H1 (cell line): ENCODE results near the gene RGS11. TPM values are rescaled to one million over a fixed set of nuclear protein-coding genes. Genes with fewer than 3 reads are reported as not detected.

Source experiments
- CTCF ChIA-PET: fragments of 300-600 bp; sonication (Branson Sonifier 250); formaldehyde crosslinking; loops from one replicate; lab custom pipeline; 2021; ENCODE audit not compliant: partially characterized antibody; lab: Charles Lee
- POLR2A ChIA-PET: fragments of 300-600 bp; sonication (Branson Sonifier 250); formaldehyde crosslinking; loops from one replicate; lab custom pipeline; 2021; ENCODE audit warnings: inconsistent platforms; ENCODE audit not compliant: partially characterized antibody; lab: Charles Lee
- DNase-seq, 2 experiments: peaks; one replicate each; pipeline versions ENCODE4 v3.0.0 to v3.0.0-alpha.2; 2010 to 2022; ENCODE audit warnings: low spot score in 2 of 2, low read depth in 1 of 2, mixed read lengths in 1 of 2
- FAIRE-seq: peaks from 2 replicates; lab custom pipeline; 2011; peaks lifted over from hg19 to GRCh38; lab: Jason Lieb, UNC
- H2AFZ ChIP-seq: 2 replicates; pipeline ENCODE4 v1.8.1; 2012; ENCODE audit warnings: low read length, inconsistent platforms
- H2AK5ac ChIP-seq: 2 replicates; pipeline ENCODE4 v1.6.1; 2013; ENCODE audit warnings: low read depth, low read length
- H2BK120ac ChIP-seq: replicated peaks from 2 replicates; pipeline ENCODE3; 2013; ENCODE audit warnings: low read depth, low read length, inconsistent platforms
- H2BK12ac ChIP-seq: 2 replicates; pipeline ENCODE4 v1.6.1; 2013; ENCODE audit warnings: low read depth, low read length
- H2BK15ac ChIP-seq: 2 replicates; pipeline ENCODE4 v1.6.1; 2013; ENCODE audit warnings: low read length
- H2BK20ac ChIP-seq: 2 replicates; pipeline ENCODE4 v1.6.1; 2013; ENCODE audit warnings: low read length
- H2BK5ac ChIP-seq: 2 replicates; pipeline ENCODE4 v1.6.1; 2013; ENCODE audit warnings: low read depth, low read length
- H3K14ac ChIP-seq: 2 replicates; pipeline ENCODE4 v1.6.1; 2013; ENCODE audit warnings: inconsistent platforms; ENCODE audit not compliant: insufficient read length
- H3K18ac ChIP-seq: 2 replicates; pipeline ENCODE4 v1.6.1; 2013; ENCODE audit warnings: low read length; ENCODE audit errors: extremely low read depth
- H3K23ac ChIP-seq: 2 replicates; pipeline ENCODE4 v1.6.1; 2013; ENCODE audit warnings: inconsistent platforms; ENCODE audit not compliant: insufficient read length
- H3K23me2 ChIP-seq: 2 replicates; pipeline ENCODE4 v1.6.1; 2013; ENCODE audit warnings: low read depth, low read length
- H3K27ac ChIP-seq: 2 replicates; pipeline ENCODE4 v1.6.1; 2011; ENCODE audit warnings: low read depth, low read length, inconsistent platforms
- H3K27me3 ChIP-seq, 4 experiments: replicated peaks in 1 of 4; 1 replicate in 1 of 4; 2 replicates in 3 of 4; pipeline versions ENCODE4 v1.6.1 to v1.8.1; 2011 to 2013; ENCODE audit warnings: low read length in 3 of 4, mild to moderate bottlenecking in 3 of 4, inconsistent platforms in 2 of 4, mixed read lengths in 2 of 4, moderate library complexity in 1 of 4; ENCODE audit not compliant: control insufficient read depth in 3 of 4, insufficient read depth in 3 of 4; ENCODE audit errors: extremely low read depth in 1 of 4
- H3K36me3 ChIP-seq, 4 experiments: 2 replicates each; pipeline versions ENCODE4 v1.6.1 to v1.8.1; 2011 to 2013; ENCODE audit warnings: mild to moderate bottlenecking in 4 of 4, low read length in 3 of 4, moderate library complexity in 2 of 4, control low read depth in 1 of 4, inconsistent platforms in 1 of 4; ENCODE audit not compliant: insufficient read depth in 4 of 4, control insufficient read depth in 2 of 4
- H3K4ac ChIP-seq: replicated peaks from 2 replicates; pipeline ENCODE3; 2013; ENCODE audit warnings: low read length, low read depth, mixed read lengths, inconsistent platforms; ENCODE audit not compliant: insufficient read length
- H3K4me1 ChIP-seq, 4 experiments: replicated peaks in 1 of 4; 1 replicate in 1 of 4; 2 replicates in 3 of 4; pipeline versions ENCODE4 v1.6.1 to v1.8.1; 2011 to 2013; ENCODE audit warnings: low read length in 3 of 4, inconsistent platforms in 2 of 4, mixed read lengths in 1 of 4; ENCODE audit not compliant: insufficient read depth in 4 of 4, control insufficient read depth in 3 of 4
- H3K4me2 ChIP-seq, 2 experiments: 2 replicates each; pipeline versions ENCODE4 v1.6.1 to v1.8.1; 2011 to 2013; ENCODE audit warnings: low read depth in 2 of 2, low read length in 2 of 2, control low read depth in 1 of 2, inconsistent platforms in 1 of 2, mild to moderate bottlenecking in 1 of 2; ENCODE audit not compliant: insufficient read depth in 1 of 2
- H3K4me3 ChIP-seq, 4 experiments: fragments of 200-600, 300-600 bp in 1 of 4; sonication (generic), shearing (Covaris generic), sonication (Bioruptor Twin) in 1 of 4; 2 replicates each; pipeline versions ENCODE4 v1.5.1 to v1.8.1; 2011 to 2016; ENCODE audit warnings: low read length in 4 of 4, low read depth in 3 of 4, control low read depth in 2 of 4, inconsistent platforms in 2 of 4, mild to moderate bottlenecking in 2 of 4, mixed read lengths in 1 of 4, moderate library complexity in 1 of 4; ENCODE audit not compliant: insufficient read depth in 2 of 4; ENCODE audit errors: extremely low read depth in 1 of 4
- H3K56ac ChIP-seq: replicated peaks from 2 replicates; pipeline ENCODE3; 2013; ENCODE audit warnings: low read depth, mild to moderate bottlenecking, mixed read lengths, low read length, inconsistent platforms; ENCODE audit not compliant: insufficient read length
- H3K79me1 ChIP-seq: 2 replicates; pipeline ENCODE4 v1.6.1; 2013; ENCODE audit warnings: low read depth, low read length, control low read depth
- H3K79me2 ChIP-seq, 2 experiments: 2 replicates each; pipeline versions ENCODE4 v1.6.1 to v1.8.1; 2012 to 2013; ENCODE audit warnings: low read length in 2 of 2, mild to moderate bottlenecking in 2 of 2, inconsistent platforms in 1 of 2; ENCODE audit not compliant: insufficient read depth in 2 of 2, control insufficient read depth in 1 of 2
- H3K9ac ChIP-seq, 4 experiments: replicated peaks in 1 of 4; 1 replicate in 1 of 4; 2 replicates in 3 of 4; pipeline versions ENCODE4 v1.6.1 to v1.8.1; 2011 to 2013; ENCODE audit warnings: low read depth in 3 of 4, low read length in 3 of 4, control low read depth in 2 of 4, mild to moderate bottlenecking in 2 of 4, moderate library complexity in 2 of 4, inconsistent platforms in 1 of 4; ENCODE audit errors: extremely low read depth in 1 of 4
- H3K9me3 ChIP-seq, 2 experiments: 2 replicates each; pipeline versions ENCODE4 v1.6.1 to v1.8.1; 2012 to 2013; ENCODE audit warnings: mild to moderate bottlenecking in 2 of 2, moderate library complexity in 2 of 2, control low read depth in 1 of 2, inconsistent platforms in 1 of 2, low read depth in 1 of 2, low read length in 1 of 2, mixed read lengths in 1 of 2; ENCODE audit not compliant: insufficient read depth in 2 of 2
- H4K20me1 ChIP-seq, 2 experiments: replicated peaks in 1 of 2; 2 replicates each; pipeline versions ENCODE3 to v1.8.1; 2011 to 2013; ENCODE audit warnings: inconsistent platforms in 2 of 2, low read length in 2 of 2, mild to moderate bottlenecking in 1 of 2; ENCODE audit not compliant: insufficient read depth in 2 of 2, control insufficient read depth in 1 of 2
- H4K5ac ChIP-seq: 2 replicates; pipeline ENCODE4 v1.6.1; 2013; ENCODE audit warnings: low read length, low read depth, mixed read lengths, inconsistent platforms; ENCODE audit not compliant: insufficient read length
- H4K8ac ChIP-seq: 2 replicates; pipeline ENCODE4 v1.8.0; 2013; ENCODE audit warnings: mild to moderate bottlenecking, moderate library complexity, low read length, inconsistent platforms; ENCODE audit not compliant: insufficient read depth; ENCODE audit errors: extremely low read depth
- H4K91ac ChIP-seq: replicated peaks from 2 replicates; pipeline ENCODE3; 2013; ENCODE audit warnings: low read length, mixed read lengths, inconsistent platforms; ENCODE audit not compliant: insufficient read length
- CEBPB ChIP-seq: IDR thresholded peaks from 2 replicates; pipeline ENCODE4 v1.6.1; 2012; ENCODE audit warnings: low read depth, low read length
- CHD1 ChIP-seq: IDR thresholded peaks from 2 replicates; pipeline ENCODE4 v1.6.1; 2012; ENCODE audit warnings: low read depth, low read length, improper control_type of control experiment
- EP300 ChIP-seq, 2 experiments: IDR thresholded peaks; 1 replicate in 1 of 2; 2 replicates in 1 of 2; pipeline ENCODE4 v1.6.1; 2011 to 2012; ENCODE audit warnings: low read depth in 2 of 2, low read length in 2 of 2, mild to moderate bottlenecking in 2 of 2, borderline replicate concordance in 1 of 2, inconsistent platforms in 1 of 2, moderate library complexity in 1 of 2
- GABPA ChIP-seq: IDR thresholded peaks from 2 replicates; pipeline ENCODE4 v1.6.1; 2011; ENCODE audit warnings: mild to moderate bottlenecking, low read length, moderate library complexity, borderline replicate concordance; ENCODE audit not compliant: insufficient read depth
- POLR2AphosphoS5 ChIP-seq: IDR thresholded peaks from 2 replicates; pipeline ENCODE4 v1.6.1; 2011; ENCODE audit warnings: low read depth, low read length
- RFX5 ChIP-seq: IDR thresholded peaks from 2 replicates; pipeline ENCODE4 v1.6.1; 2011; ENCODE audit warnings: low read depth, low read length, improper control_type of control experiment, borderline replicate concordance
- RNF2 ChIP-seq: fragments of 200-900, 300-1000 bp; sonication (generic); IDR thresholded peaks from 2 replicates; pipeline ENCODE4 v1.7.1; 2016; ENCODE audit warnings: borderline replicate concordance, low read depth, mild to moderate bottlenecking, antibody characterized with exemption, low read length; ENCODE audit not compliant: poor library complexity, severe bottlenecking; ENCODE audit errors: missing control alignments
- TAF7 ChIP-seq: optimal IDR thresholded peaks from 2 replicates; pipeline ENCODE3; 2011; ENCODE audit warnings: low read depth, mild to moderate bottlenecking, inconsistent platforms, low read length, moderate library complexity, borderline replicate concordance
- WGBS, 2 experiments: shearing (Covaris generic) in 1 of 2; methylation state at CpG; one replicate each; pipeline versions ENCODE4 v1.1.6 to v1.1.7; 2013 to 2015; ENCODE audit warnings: low lambda C conversion rate in 2 of 2, mixed read lengths in 2 of 2, inconsistent platforms in 1 of 2, low coverage in 1 of 2, missing lambda C conversion rate in 1 of 2; ENCODE audit not compliant: insufficient replicate concordance in 2 of 2, insufficient coverage in 1 of 2, insufficient read length in 1 of 2; ENCODE audit errors: extremely low coverage in 1 of 2, missing lambda C conversion rate in 1 of 2; 5-methylcytosine and 5-hydroxymethylcytosine counted together
- polyA plus RNA-seq, 7 experiments: library from polyadenylated mRNA; depleted of rRNA in 3 of 7; stranded (reverse) in 5 of 7; unstranded in 2 of 7; fragments of >200 nt in 5 of 7; fragments of 200-250 nt in 2 of 7; gene quantifications; 1 replicate in 5 of 7; 2 replicates in 1 of 7; 4 replicates in 1 of 7; pipeline versions ENCODE4 v1.2.1 to v1.2.3, GENCODE V29; 2011 to 2013; ENCODE audit warnings: missing spikeins in 2 of 7, mixed read lengths in 2 of 7
- total RNA-seq: library from RNA; stranded (reverse); fragmentation: NEBNext Ultra II Directional; extraction: Animal tissue kit (Norgen Biotek cat#: 25700); gene quantifications from 2 replicates; pipeline ENCODE4 v1.2.1, GENCODE V29; 2021
- TF ChIP-seq, protein P1 (sequence below): IDR thresholded peaks from 2 replicates; pipeline ENCODE4 v1.6.1; 2012; ENCODE audit warnings: low read length, inconsistent platforms

The RGS11 gene
- total and polyA plus RNA-seq, 2 of the 8 experiments (the other 6 are each of a cell fraction or from before 2014, with no cell fraction given) = 0.84 to 1.2 TPM

GRCh38 chr16:286491-287297 lies 10.9 kb upstream of the RGS11 start:
- WGBS, 2 experiments = 84% methylated on average over 17 of the region's 22 CpGs; no CpG with 5 or more reads in 1 of the 2 experiments
- TF ChIP-seq EP300 (IDR thresholded peaks at IDR 0.05; ENCODE audit: borderline replicate concordance in 1 of 2, low read depth in 2 of 2, low read length in 2 of 2) (no peak), TAF7 (no peak), RFX5 (no peak), CEBPB (no peak), POLR2AphosphoS5 (no peak), CHD1 (no peak), GABPA (no peak), RNF2 (no peak)
- TF ChIP-seq, protein P1, sequence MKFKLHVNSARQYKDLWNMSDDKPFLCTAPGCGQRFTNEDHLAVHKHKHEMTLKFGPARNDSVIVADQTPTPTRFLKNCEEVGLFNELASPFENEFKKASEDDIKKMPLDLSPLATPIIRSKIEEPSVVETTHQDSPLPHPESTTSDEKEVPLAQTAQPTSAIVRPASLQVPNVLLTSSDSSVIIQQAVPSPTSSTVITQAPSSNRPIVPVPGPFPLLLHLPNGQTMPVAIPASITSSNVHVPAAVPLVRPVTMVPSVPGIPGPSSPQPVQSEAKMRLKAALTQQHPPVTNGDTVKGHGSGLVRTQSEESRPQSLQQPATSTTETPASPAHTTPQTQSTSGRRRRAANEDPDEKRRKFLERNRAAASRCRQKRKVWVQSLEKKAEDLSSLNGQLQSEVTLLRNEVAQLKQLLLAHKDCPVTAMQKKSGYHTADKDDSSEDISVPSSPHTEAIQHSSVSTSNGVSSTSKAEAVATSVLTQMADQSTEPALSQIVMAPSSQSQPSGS = no peak

More at GRCh38 chr16:286491-287297, 10.9 kb upstream of the RGS11 start:
- H4K20me1 ChIP-seq = peaks cover 0 to 6% of the 10 kb centered on the region in 2 experiments
- H2BK12ac ChIP-seq = no peak overlapping the region
- H3K79me1 ChIP-seq = no peaks in the 10 kb centered on the region; the same call in 1 of the 2 replicates
- H3K18ac ChIP-seq = no peak overlapping the region
- peaks cover 0 to 3% (median 0%) of the 10 kb centered on the region in 4 experiments; a peak in 3 of 7 replicates for H3K27me3 ChIP-seq
- H3K4me2 ChIP-seq = no peak overlapping the region
- no peak overlapping the region for H3K56ac ChIP-seq
- H3K14ac ChIP-seq = no peak overlapping the region
- H4K5ac ChIP-seq = no peak overlapping the region
- H2BK5ac ChIP-seq = no peak overlapping the region; the same call in 1 of the 2 replicates
- no peak overlapping the region for H2BK120ac ChIP-seq
- no peak overlapping the region for H2AK5ac ChIP-seq
- H2AFZ ChIP-seq = no peak overlapping the region
- H4K8ac ChIP-seq = no peak overlapping the region
- H3K9me3 ChIP-seq = peaks cover 0 to 5% of the 10 kb centered on the region in 2 experiments; a peak in 1 of 4 replicates
- ChIA-PET CTCF (interaction anchor here (1.5 kb wide), 1 partner anchor 10 kb away, joined by 3 read pairs; no protein-coding TSS in a partner anchor), POLR2A (interaction anchor here (1.4 to 1.8 kb wide), 2 partner anchors 18 to 52 kb away, joined by 4 read pairs; no protein-coding TSS in a partner anchor)
- no peaks in the 10 kb centered on the region for H3K4me1 ChIP-seq
- no peaks in the 10 kb centered on the region for H3K79me2 ChIP-seq
- H2BK20ac ChIP-seq = no peak overlapping the region
- no peaks in the 10 kb centered on the region for H3K23me2 ChIP-seq
- FAIRE-seq (no peak), DNase-seq (no peak)
- H3K4me3 ChIP-seq = no peak overlapping the region
- H2BK15ac ChIP-seq = no peak overlapping the region
- H4K91ac ChIP-seq = no peak overlapping the region
- no peak overlapping the region for H3K9ac ChIP-seq
- H3K27ac ChIP-seq = no peak overlapping the region
- no peak overlapping the region for H3K23ac ChIP-seq
- peaks cover 5 to 16% (median 7%) of the 10 kb centered on the region in 4 experiments; a peak in 6 of 8 replicates for H3K36me3 ChIP-seq
- no peak overlapping the region for H3K4ac ChIP-seq
